Measurements from ENCODE around the gene ARHGAP11B.
"Not testable (repeated sequence)": the region's sequence is repeated elsewhere in the genome, so short reads cannot be mapped to it uniquely, and the experiment has no call there.

- not testable (repeated sequence) for TF ChIP-seq CTCF (conservative IDR thresholded peaks at IDR 0.05); EZH2 (IDR thresholded peaks at IDR 0.05; ENCODE audit: low read depth)
Observed at GRCh38 chr15:30579394-30579970, 46.4 kb upstream of the ARHGAP11B start.
